ENCODE data around the gene SMPX. TPM values are rescaled to one million over a fixed set of nuclear protein-coding genes. Genes with fewer than 3 reads are reported as not detected.

Gene SMPX
- total and polyA plus RNA-seq, 2 experiments from 2014 or later = not detected

DNA sequence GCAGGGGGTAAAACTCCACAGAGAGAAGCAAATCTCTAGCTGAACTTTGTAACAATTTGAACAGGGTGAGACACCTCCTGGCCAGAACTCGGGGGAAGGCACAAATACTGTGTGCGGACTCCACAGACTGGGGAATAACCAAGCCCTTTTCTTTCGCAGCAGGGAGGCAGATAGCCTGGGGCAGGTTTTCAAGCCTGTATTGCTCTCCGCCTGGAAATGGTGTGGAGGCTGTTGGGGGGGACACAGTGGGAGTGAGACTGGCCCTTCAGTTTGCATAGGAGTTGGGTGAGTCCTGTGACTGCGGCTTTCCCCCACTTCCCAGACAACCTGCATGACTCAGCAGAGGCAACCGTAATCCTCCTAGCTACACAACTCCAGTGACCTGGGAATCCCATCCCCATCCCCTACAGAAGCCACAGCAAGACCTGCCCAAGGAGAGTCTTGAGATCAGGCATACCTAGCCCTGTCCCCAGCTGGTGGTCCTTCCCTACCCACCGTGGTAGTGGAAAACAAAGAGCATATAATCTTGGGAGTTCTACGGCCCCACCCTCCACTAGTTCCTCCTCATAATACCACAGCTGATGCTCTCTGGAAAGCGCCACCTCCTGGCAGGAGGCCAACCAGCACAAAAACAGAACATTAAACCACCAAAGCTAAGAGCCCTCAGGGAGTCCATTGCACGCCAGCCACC is 12.9 kb upstream of the SMPX start:
- no peak overlapping the region for H3K4me3 Mint-ChIP-seq
- H3F3A ChIP-seq (replicated peaks; ENCODE audit: low read depth) = no peaks in the 10 kb centered on the region
- DNase-seq (ENCODE audit: low spot score) (peak; percentile 13), ATAC-seq (0 out of 3 replicates have a peak, but pooled peaks have one; percentile 26)
- no peaks in the 10 kb centered on the region for H3K9me2 ChIP-seq (ENCODE audit: insufficient read depth)
- TF ChIP-seq, protein P1, sequence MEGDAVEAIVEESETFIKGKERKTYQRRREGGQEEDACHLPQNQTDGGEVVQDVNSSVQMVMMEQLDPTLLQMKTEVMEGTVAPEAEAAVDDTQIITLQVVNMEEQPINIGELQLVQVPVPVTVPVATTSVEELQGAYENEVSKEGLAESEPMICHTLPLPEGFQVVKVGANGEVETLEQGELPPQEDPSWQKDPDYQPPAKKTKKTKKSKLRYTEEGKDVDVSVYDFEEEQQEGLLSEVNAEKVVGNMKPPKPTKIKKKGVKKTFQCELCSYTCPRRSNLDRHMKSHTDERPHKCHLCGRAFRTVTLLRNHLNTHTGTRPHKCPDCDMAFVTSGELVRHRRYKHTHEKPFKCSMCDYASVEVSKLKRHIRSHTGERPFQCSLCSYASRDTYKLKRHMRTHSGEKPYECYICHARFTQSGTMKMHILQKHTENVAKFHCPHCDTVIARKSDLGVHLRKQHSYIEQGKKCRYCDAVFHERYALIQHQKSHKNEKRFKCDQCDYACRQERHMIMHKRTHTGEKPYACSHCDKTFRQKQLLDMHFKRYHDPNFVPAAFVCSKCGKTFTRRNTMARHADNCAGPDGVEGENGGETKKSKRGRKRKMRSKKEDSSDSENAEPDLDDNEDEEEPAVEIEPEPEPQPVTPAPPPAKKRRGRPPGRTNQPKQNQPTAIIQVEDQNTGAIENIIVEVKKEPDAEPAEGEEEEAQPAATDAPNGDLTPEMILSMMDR (conservative IDR thresholded peaks at IDR 0.05; ENCODE audit: low read depth in 2 of 2) = peak; percentile 54 to 55
- TF ChIP-seq, protein P2, sequence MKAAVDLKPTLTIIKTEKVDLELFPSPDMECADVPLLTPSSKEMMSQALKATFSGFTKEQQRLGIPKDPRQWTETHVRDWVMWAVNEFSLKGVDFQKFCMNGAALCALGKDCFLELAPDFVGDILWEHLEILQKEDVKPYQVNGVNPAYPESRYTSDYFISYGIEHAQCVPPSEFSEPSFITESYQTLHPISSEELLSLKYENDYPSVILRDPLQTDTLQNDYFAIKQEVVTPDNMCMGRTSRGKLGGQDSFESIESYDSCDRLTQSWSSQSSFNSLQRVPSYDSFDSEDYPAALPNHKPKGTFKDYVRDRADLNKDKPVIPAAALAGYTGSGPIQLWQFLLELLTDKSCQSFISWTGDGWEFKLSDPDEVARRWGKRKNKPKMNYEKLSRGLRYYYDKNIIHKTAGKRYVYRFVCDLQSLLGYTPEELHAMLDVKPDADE (IDR thresholded peaks at IDR 0.05) = no peak
- no peak for TF ChIP-seq STAT1 (IDR thresholded peaks at IDR 0.05; ENCODE audit: unreplicated experiment)
- no peaks in the 10 kb centered on the region for H3K4me1 ChIP-seq (ENCODE audit: insufficient read depth)
- H3K4me3 ChIP-seq = no peak overlapping the region
- no peaks in the 10 kb centered on the region for H4K20me1 ChIP-seq (replicated peaks; ENCODE audit: insufficient read depth)
- no peaks in the 10 kb centered on the region; the same call in 1 of the 3 replicates for H3K9me3 Mint-ChIP-seq
- H3K36me3 Mint-ChIP-seq (ENCODE audit: low read depth) = no peaks in the 10 kb centered on the region
- no peaks in the 10 kb centered on the region for H3K27me3 ChIP-seq (ENCODE audit: insufficient read depth)
- H3K79me2 ChIP-seq (replicated peaks; ENCODE audit: insufficient read depth) = no peaks in the 10 kb centered on the region
- no peak overlapping the region for H3K27ac ChIP-seq (ENCODE audit: low read depth)
- H2AFZ ChIP-seq = 0 out of 2 replicates have a peak overlapping the region, but pooled peaks have one; percentile 65
- H3K27ac Mint-ChIP-seq = no peak overlapping the region; the same call in 1 of the 2 replicates
- H3K27me3 Mint-ChIP-seq (ENCODE audit: insufficient read depth, low read depth, poor library complexity) = peaks cover 2% of the 10 kb centered on the region
- no peaks in the 10 kb centered on the region for H3K36me3 ChIP-seq (ENCODE audit: insufficient read depth)
- H3K4me1 Mint-ChIP-seq = peaks cover 8% of the 10 kb centered on the region; the same call in 2 of the 3 replicates
- H3K4me2 ChIP-seq = no peak overlapping the region

DNA sequence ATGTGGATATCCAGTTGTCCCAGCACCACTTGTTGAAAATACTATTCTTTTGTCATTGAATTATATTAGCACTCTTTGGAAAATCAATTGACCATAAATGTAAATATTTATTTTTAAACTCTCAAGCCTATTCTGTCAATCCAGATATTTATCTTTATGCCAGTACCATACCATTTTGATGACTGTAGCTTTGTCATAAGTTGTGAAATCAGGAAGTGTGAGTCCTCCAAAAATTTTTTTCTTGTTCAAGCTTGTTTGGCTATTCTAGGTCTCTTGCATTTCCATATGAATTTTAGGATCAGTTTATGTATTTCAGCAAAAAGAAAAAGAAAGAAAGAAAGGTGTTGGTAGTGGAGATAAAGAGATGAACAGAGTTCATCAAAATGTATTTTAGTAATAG is 8.2 kb upstream of the SMPX start:
- H3F3A ChIP-seq (replicated peaks; ENCODE audit: low read depth) = no peaks in the 10 kb centered on the region
- H3K79me2 ChIP-seq (replicated peaks; ENCODE audit: insufficient read depth) = no peaks in the 10 kb centered on the region
- no peak overlapping the region for H3K27ac Mint-ChIP-seq
- no peaks in the 10 kb centered on the region for H3K36me3 Mint-ChIP-seq (ENCODE audit: low read depth)
- no peaks in the 10 kb centered on the region for H3K27me3 ChIP-seq (ENCODE audit: insufficient read depth)
- no peaks in the 10 kb centered on the region for H3K36me3 ChIP-seq (ENCODE audit: insufficient read depth)
- no peaks in the 10 kb centered on the region for H3K9me2 ChIP-seq (ENCODE audit: insufficient read depth)
- H4K20me1 ChIP-seq (replicated peaks; ENCODE audit: insufficient read depth) = no peaks in the 10 kb centered on the region
- H3K27ac ChIP-seq (ENCODE audit: low read depth) = no peak overlapping the region
- ATAC-seq (no peak), DNase-seq (ENCODE audit: low spot score) (no peak)
- no peak overlapping the region for H3K4me3 Mint-ChIP-seq
- no peak overlapping the region for H2AFZ ChIP-seq
- H3K27me3 Mint-ChIP-seq (ENCODE audit: insufficient read depth, low read depth, poor library complexity) = peaks cover 2% of the 10 kb centered on the region
- peaks cover 4% of the 10 kb centered on the region; the same call in 1 of the 3 replicates for H3K4me1 Mint-ChIP-seq
- H3K4me2 ChIP-seq = no peak overlapping the region
- no peaks in the 10 kb centered on the region; the same call in 1 of the 3 replicates for H3K9me3 Mint-ChIP-seq
- TF ChIP-seq STAT1 (IDR thresholded peaks at IDR 0.05; ENCODE audit: unreplicated experiment) (no peak), ZNF331 (CRISPR knock-in tag; IDR thresholded peaks at IDR 0.05; ENCODE audit: low read depth) (no peak), EZH2phosphoT487 (IDR thresholded peaks at IDR 0.05; ENCODE audit: unreplicated experiment) (no peak), EZH2 (IDR thresholded peaks at IDR 0.05; ENCODE audit: low read depth, unreplicated experiment) (no peak)
- TF ChIP-seq, protein P3, sequence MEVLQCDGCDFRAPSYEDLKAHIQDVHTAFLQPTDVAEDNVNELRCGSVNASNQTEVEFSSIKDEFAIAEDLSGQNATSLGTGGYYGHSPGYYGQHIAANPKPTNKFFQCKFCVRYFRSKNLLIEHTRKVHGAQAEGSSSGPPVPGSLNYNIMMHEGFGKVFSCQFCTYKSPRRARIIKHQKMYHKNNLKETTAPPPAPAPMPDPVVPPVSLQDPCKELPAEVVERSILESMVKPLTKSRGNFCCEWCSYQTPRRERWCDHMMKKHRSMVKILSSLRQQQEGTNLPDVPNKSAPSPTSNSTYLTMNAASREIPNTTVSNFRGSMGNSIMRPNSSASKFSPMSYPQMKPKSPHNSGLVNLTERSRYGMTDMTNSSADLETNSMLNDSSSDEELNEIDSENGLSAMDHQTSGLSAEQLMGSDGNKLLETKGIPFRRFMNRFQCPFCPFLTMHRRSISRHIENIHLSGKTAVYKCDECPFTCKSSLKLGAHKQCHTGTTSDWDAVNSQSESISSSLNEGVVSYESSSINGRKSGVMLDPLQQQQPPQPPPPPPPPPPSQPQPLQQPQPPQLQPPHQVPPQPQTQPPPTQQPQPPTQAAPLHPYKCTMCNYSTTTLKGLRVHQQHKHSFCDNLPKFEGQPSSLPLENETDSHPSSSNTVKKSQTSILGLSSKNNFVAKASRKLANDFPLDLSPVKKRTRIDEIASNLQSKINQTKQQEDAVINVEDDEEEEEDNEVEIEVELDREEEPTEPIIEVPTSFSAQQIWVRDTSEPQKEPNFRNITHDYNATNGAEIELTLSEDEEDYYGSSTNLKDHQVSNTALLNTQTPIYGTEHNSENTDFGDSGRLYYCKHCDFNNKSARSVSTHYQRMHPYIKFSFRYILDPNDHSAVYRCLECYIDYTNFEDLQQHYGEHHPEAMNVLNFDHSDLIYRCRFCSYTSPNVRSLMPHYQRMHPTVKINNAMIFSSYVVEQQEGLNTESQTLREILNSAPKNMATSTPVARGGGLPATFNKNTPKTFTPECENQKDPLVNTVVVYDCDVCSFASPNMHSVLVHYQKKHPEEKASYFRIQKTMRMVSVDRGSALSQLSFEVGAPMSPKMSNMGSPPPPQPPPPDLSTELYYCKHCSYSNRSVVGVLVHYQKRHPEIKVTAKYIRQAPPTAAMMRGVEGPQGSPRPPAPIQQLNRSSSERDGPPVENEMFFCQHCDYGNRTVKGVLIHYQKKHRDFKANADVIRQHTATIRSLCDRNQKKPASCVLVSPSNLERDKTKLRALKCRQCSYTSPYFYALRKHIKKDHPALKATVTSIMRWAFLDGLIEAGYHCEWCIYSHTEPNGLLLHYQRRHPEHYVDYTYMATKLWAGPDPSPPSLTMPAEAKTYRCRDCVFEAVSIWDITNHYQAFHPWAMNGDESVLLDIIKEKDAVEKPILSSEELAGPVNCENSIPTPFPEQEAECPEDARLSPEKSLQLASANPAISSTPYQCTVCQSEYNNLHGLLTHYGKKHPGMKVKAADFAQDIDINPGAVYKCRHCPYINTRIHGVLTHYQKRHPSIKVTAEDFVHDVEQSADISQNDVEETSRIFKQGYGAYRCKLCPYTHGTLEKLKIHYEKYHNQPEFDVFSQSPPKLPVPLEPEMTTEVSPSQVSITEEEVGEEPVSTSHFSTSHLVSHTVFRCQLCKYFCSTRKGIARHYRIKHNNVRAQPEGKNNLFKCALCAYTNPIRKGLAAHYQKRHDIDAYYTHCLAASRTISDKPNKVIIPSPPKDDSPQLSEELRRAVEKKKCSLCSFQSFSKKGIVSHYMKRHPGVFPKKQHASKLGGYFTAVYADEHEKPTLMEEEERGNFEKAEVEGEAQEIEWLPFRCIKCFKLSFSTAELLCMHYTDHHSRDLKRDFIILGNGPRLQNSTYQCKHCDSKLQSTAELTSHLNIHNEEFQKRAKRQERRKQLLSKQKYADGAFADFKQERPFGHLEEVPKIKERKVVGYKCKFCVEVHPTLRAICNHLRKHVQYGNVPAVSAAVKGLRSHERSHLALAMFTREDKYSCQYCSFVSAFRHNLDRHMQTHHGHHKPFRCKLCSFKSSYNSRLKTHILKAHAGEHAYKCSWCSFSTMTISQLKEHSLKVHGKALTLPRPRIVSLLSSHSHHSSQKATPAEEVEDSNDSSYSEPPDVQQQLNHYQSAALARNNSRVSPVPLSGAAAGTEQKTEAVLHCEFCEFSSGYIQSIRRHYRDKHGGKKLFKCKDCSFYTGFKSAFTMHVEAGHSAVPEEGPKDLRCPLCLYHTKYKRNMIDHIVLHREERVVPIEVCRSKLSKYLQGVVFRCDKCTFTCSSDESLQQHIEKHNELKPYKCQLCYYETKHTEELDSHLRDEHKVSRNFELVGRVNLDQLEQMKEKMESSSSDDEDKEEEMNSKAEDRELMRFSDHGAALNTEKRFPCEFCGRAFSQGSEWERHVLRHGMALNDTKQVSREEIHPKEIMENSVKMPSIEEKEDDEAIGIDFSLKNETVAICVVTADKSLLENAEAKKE (CRISPR knock-in tag; IDR thresholded peaks at IDR 0.05) = no peak
- TF ChIP-seq, protein P2 (IDR thresholded peaks at IDR 0.05) = no peak
- H3K4me1 ChIP-seq (ENCODE audit: insufficient read depth) = no peaks in the 10 kb centered on the region
- no peak overlapping the region for H3K4me3 ChIP-seq
